ENCODE results near the gene VAV3.
"Not testable (repeated sequence)": the region's sequence is repeated elsewhere in the genome, so short reads cannot be mapped to it uniquely, and the experiment has no call there.

Gene VAV3

DNA sequence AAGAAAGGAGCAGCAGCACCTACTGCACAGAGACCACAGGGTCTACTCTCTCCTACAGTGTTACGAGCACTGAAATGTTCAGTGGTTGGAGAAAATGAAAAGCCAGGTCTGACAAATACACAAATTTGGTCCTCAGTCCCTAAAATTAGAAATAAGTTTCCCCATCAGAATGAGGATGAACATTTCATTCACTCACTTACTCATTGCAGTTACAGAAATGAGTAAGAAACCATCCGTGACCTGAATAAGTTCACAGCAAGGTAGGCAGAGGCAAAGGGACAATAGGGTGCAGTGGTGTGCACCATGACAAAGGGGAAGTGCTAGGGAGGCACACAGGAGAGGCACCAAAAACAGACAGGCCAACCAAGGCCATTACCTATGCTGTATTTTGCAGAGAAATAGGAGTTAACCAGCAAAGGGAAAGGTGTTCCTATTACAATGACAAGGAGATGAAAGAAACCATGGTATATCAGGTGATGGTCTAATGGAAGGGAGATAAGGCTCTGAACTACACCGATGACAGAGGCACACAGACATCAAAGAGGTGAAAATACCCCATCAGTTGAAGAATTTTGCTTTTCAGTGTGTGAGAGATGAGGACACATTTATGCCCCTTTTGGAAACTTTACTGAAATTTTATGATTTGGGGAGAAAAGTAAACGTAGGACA, 29.4 kb downstream of the VAV3 start:
- no peak for DNase-seq (ENCODE audit: low spot score)

GRCh38 chr1:107934578-107934977, 30.4 kb downstream of the VAV3 start:
- no peak for DNase-seq (ENCODE audit: low spot score)

DNA sequence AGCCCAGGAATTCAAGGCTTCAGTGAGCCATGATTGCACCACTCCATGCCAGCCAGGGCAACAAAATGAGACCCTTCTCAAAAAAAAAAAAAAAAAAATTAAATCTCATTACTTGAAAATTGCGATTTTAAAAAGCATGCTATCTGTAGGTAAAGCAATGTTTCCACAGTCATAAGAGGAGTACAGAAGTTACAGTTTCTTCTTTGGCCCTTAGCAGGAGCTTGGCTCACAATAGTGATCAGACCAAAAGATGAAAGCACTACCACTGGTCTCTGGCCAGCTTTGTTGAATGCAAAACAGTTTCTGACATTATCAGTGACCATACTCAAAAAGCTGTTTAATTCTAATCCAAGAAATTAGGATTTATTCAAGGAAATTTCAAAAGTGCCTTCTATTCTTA, 31.2 kb downstream of the VAV3 start:
- DNase-seq (ENCODE audit: low spot score) = no peak

- no peak for DNase-seq (ENCODE audit: low spot score)
These were observed 34.7 kb downstream of the VAV3 start for GRCh38 chr1:107930292-107930691.

GRCh38 chr1:107927820-107928219, 37.2 kb downstream of the VAV3 start:
- no peak for DNase-seq (ENCODE audit: low spot score)

GRCh38 chr1:107926436-107927080, 38.4 kb downstream of the VAV3 start:
- no peak for DNase-seq (ENCODE audit: low spot score)

DNA sequence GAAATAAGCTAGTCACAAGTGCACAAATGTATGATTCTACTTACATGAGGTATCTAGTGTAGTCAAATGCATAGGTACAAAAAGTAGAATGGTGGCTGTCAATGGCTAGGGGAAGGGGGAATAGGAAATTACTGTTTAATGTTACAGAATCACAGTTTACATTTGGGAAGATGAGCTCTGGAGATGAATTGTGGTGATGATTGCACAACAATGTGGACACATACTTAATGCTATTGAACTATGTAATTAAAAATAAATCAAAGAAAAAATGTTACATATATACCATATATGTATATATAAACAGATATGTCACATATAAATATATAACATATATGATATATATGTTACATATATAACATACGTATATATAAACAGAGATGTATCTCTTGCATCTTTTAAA, 39.4 kb downstream of the VAV3 start:
- DNase-seq (ENCODE audit: low spot score) = no peak

GRCh38 chr1:107920999-107921398, 44.0 kb downstream of the VAV3 start:
- DNase-seq (ENCODE audit: low spot score) = no peak

GRCh38 chr1:107920561-107920960, 44.4 kb downstream of the VAV3 start:
- DNase-seq (ENCODE audit: low spot score) = no peak

- DNase-seq (ENCODE audit: low spot score) = no peak
These were observed 45.0 kb downstream of the VAV3 start for GRCh38 chr1:107919953-107920352.

GRCh38 chr1:107914119-107914765, 50.7 kb downstream of the VAV3 start:
- DNase-seq (ENCODE audit: low spot score) = no peak

- no peak for DNase-seq (ENCODE audit: low spot score)
These were observed 52.3 kb downstream of the VAV3 start for GRCh38 chr1:107912656-107913055.

GRCh38 chr1:107900090-107900945, 64.7 kb downstream of the VAV3 start:
- DNase-seq (ENCODE audit: low spot score) = no peak

GRCh38 chr1:107899655-107900054, 65.3 kb downstream of the VAV3 start:
- DNase-seq (ENCODE audit: low spot score) = no peak

DNA sequence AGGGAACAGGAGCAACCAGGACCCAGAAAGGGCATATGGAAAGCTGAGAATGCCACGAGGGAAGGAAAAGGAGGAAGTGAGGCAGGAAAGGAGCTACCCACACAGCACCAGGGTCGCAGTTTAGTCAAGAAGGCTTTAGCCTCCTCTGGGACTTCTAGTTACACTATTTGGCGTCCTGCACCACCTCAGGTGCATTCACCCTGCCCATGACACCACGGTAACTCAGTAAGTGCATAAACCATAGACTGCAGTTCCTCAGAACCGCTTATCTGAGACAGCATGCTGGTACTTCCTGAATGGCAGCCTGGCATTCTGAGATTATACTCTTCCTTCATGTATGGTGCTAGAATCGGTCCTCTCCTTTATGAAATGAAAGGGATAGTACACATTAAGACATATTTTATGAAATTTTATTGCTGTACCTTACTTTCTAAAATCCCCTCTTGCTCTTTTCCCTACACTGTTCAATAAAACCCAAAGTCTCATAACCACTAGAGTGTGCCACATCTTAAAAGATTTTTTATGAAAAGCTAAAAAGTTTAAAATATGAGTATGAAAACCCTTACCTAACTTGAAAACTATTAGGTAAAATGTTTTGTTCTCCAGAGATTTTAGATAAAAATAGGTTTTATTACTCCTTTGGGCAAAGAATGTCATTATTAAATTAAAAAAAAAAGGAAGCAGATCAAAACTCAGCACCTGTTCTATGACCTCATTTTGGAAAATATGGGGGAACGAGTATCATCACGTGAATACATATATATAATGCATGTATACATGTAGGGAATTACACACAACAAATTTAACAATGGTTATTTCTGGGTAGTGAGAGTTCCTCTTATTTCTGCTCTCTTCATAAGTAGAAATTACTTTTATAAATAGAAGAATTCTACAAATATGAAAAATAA, 67.3 kb downstream of the VAV3 start:
- no peak for DNase-seq (ENCODE audit: low spot score)

GRCh38 chr1:107896936-107897335, 68.0 kb downstream of the VAV3 start:
- no peak for DNase-seq (ENCODE audit: low spot score)

DNA sequence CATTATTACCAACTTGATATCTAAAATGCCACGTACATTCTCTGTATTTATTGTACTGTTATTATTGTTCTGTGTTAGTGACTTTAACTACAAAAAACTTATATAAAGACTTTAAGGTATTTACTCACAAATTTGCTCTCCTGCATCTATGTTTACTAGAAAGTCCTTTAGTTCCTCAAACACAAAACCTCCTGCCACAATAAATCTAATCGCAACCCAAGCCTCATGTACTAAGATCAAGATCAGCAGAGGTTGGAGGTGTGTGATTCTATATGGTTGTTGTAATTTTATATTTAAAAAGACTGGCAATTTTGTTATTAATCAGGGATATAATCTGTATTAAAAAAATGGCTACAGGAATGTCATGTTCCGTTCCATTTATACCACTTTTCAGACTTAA, 68.6 kb downstream of the VAV3 start:
- DNase-seq (ENCODE audit: low spot score) = no peak

DNA sequence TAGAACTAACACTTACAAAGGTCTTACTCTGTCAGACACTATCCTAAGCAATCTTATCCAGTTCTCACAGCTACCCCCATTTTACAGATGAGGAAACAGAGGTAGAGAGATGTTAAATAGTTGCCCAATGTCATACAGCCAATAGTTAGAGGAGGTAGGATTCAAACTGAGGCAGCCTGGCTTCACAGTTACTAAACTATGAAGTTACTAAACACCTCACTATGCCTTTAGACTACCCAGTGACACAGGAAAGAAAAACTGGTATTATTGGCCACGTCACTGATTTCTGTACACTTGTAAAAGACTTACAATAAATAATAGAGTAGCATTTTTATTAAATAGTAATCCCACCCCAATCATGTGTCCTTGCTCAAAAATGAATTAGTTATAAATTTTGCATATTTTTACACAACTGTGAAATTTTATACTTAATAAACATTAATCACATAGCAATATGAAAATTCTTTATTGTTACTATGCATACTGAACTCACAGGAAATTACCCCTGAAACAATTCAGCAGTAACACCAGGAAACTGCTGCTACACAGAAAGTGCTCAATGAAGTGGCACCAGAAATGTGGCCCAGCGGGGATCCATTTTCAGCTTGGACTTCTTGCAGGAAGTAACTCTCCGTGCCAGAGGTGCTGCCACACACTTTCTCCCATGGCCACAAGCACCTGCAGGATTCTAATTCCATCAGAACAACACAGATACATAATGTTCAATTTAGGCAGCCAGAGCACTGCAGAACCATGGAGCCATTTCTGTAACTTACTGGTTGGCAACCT, 69.4 kb downstream of the VAV3 start:
- peak; percentile 30 for DNase-seq (ENCODE audit: low spot score)

- DNase-seq (ENCODE audit: low spot score) = no peak
These were observed 70.4 kb downstream of the VAV3 start for GRCh38 chr1:107894605-107895004.

DNA sequence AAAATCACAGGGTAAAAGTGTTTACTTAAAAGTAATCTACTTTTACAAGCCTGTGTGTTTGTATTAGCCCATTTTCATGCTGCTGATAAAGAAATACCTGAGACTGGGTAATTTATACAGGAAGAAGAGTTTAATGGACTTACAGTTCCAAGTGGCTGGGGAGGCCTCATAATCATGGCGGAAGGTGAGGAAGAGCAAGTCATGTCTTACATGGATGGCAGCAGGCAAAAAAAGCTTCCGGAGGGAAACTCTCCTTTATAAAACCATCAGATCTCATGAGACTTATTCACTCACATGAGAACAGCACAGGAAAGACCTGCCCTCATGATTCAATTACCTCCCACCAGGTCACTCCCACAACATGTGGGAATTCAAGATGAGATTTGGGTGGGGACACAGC, 71.6 kb downstream of the VAV3 start:
- DNase-seq (ENCODE audit: low spot score) = not testable (repeated sequence)

DNA sequence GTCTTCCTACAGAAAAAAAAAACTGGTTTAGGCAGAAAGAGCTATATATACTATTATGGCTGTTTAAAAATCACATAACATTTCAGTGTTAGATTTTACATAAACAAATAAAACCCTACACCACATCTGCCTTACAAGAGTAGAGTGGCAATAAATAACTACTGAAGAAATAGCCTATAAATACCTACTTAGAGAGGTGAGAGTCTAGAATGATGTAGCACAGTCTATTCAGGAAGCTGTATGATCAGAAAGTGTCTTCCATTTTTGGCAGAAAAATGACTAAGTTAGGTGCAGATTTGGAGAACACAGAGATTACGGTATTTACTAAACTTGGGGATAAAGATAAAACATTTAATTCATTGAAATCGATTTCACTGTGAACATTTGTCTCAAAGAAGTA, 75.5 kb downstream of the VAV3 start:
- DNase-seq (ENCODE audit: low spot score) = no peak

Measured in iPS-NIHi11 (cell line).